ENCODE data around the gene SORT1.
A peak's percentile ranks its signal among the peaks of the same experiment; 100 is the strongest.

SORT1 gene

GRCh38 chr1:109298666-109299557, 98.8 kb downstream of the SORT1 start:
- H4K8ac ChIP-seq (ENCODE audit: low read depth, low read length) = no peak overlapping the region
- no peak overlapping the region for H2BK120ac ChIP-seq (ENCODE audit: low read depth, low read length)
- no peaks in the 10 kb centered on the region for H3K79me1 ChIP-seq (ENCODE audit: low read length)
- H2AK5ac ChIP-seq (ENCODE audit: low read length) = no peak overlapping the region
- no peak overlapping the region for H3K4me3 ChIP-seq (ENCODE audit: low read length)
- no peaks in the 10 kb centered on the region for H3K79me2 ChIP-seq (ENCODE audit: control insufficient read depth, insufficient read depth, low read length)
- peak; percentile 48 for DNase-seq
- WGBS (ENCODE audit: extremely low coverage, insufficient coverage, low lambda C conversion rate) = no CpG with 5 or more reads among the region's 11 CpGs
- H3K27ac ChIP-seq (ENCODE audit: low read depth, low read length) = no peak overlapping the region
- no peaks in the 10 kb centered on the region for H3K36me3 ChIP-seq (ENCODE audit: control insufficient read depth, insufficient read depth, low read length)
- no peak overlapping the region for H3K18ac ChIP-seq (ENCODE audit: low read length)
- H3K56ac ChIP-seq (ENCODE audit: low read length) = no peak overlapping the region
- H3K4me2 ChIP-seq (ENCODE audit: low read length) = no peak overlapping the region
- H3K9ac ChIP-seq (ENCODE audit: low read length) = no peak overlapping the region
- peak overlapping the region; percentile 35 for H3K23ac ChIP-seq (ENCODE audit: low read length)
- H4K5ac ChIP-seq (ENCODE audit: low read length) = no peak overlapping the region
- no peak overlapping the region for H3K4ac ChIP-seq (ENCODE audit: low read depth, low read length)
- no peak overlapping the region for H2BK15ac ChIP-seq (replicated peaks; ENCODE audit: low read depth)
- no peak overlapping the region for H2BK5ac ChIP-seq (ENCODE audit: low read length)
- H3K4me1 ChIP-seq (ENCODE audit: control insufficient read depth, low read depth, low read length) = no peaks in the 10 kb centered on the region
- H3K27me3 ChIP-seq (ENCODE audit: insufficient read depth, low read length, poor library complexity) = no peaks in the 10 kb centered on the region

GRCh38 chr1:109296782-109297181, 100.9 kb downstream of the SORT1 start:
- Histone ChIP-seq H3K9ac (ENCODE audit: low read length) (no peak overlapping the region), H3K4me3 (ENCODE audit: low read length) (no peak overlapping the region), H3K79me2 (ENCODE audit: control insufficient read depth, insufficient read depth, low read length) (no peaks in the 10 kb centered on the region), H2AK5ac (ENCODE audit: low read length) (no peak overlapping the region), H3K79me1 (ENCODE audit: low read length) (no peaks in the 10 kb centered on the region), H3K4me2 (ENCODE audit: low read length) (no peak overlapping the region), H4K5ac (ENCODE audit: low read length) (no peak overlapping the region), H2BK5ac (ENCODE audit: low read length) (no peak overlapping the region), H2BK15ac (replicated peaks; ENCODE audit: low read depth) (no peak overlapping the region), H4K8ac (ENCODE audit: low read depth, low read length) (no peak overlapping the region), H3K23ac (ENCODE audit: low read length) (no peak overlapping the region), H3K18ac (ENCODE audit: low read length) (no peak overlapping the region), H3K4me1 (ENCODE audit: control insufficient read depth, low read depth, low read length) (no peaks in the 10 kb centered on the region), H3K27me3 (ENCODE audit: insufficient read depth, low read length, poor library complexity) (no peaks in the 10 kb centered on the region), H3K36me3 (ENCODE audit: control insufficient read depth, insufficient read depth, low read length) (no peaks in the 10 kb centered on the region), H3K27ac (ENCODE audit: low read depth, low read length) (no peak overlapping the region), H3K56ac (ENCODE audit: low read length) (peak overlapping the region; percentile 34), H2BK120ac (ENCODE audit: low read depth, low read length) (no peak overlapping the region), H3K4ac (ENCODE audit: low read depth, low read length) (no peak overlapping the region)
- WGBS (ENCODE audit: extremely low coverage, insufficient coverage, low lambda C conversion rate) = no CpG with 5 or more reads among the region's 16 CpGs
- DNase-seq = no peak

GRCh38 chr1:109295712-109296415, 101.9 kb downstream of the SORT1 start:
- no peak for DNase-seq
- H3K79me2 ChIP-seq (ENCODE audit: control insufficient read depth, insufficient read depth, low read length) = no peaks in the 10 kb centered on the region
- H4K8ac ChIP-seq (ENCODE audit: low read depth, low read length) = no peak overlapping the region
- H3K27ac ChIP-seq (ENCODE audit: low read depth, low read length) = no peak overlapping the region
- no peak overlapping the region for H2BK15ac ChIP-seq (replicated peaks; ENCODE audit: low read depth)
- no peaks in the 10 kb centered on the region for H3K79me1 ChIP-seq (ENCODE audit: low read length)
- no peak overlapping the region for H3K23ac ChIP-seq (ENCODE audit: low read length)
- no peak overlapping the region for H2BK120ac ChIP-seq (ENCODE audit: low read depth, low read length)
- no CpG with 5 or more reads among the region's 12 CpGs for WGBS (ENCODE audit: extremely low coverage, insufficient coverage, low lambda C conversion rate)
- no peaks in the 10 kb centered on the region for H3K36me3 ChIP-seq (ENCODE audit: control insufficient read depth, insufficient read depth, low read length)
- H4K5ac ChIP-seq (ENCODE audit: low read length) = no peak overlapping the region
- H3K4me1 ChIP-seq (ENCODE audit: control insufficient read depth, low read depth, low read length) = no peaks in the 10 kb centered on the region
- no peaks in the 10 kb centered on the region for H3K27me3 ChIP-seq (ENCODE audit: insufficient read depth, low read length, poor library complexity)
- no peak overlapping the region for H3K56ac ChIP-seq (ENCODE audit: low read length)
- no peak overlapping the region for H3K4ac ChIP-seq (ENCODE audit: low read depth, low read length)
- no peak overlapping the region for H2BK5ac ChIP-seq (ENCODE audit: low read length)
- H3K4me3 ChIP-seq (ENCODE audit: low read length) = no peak overlapping the region
- no peak overlapping the region for H2AK5ac ChIP-seq (ENCODE audit: low read length)
- no peak overlapping the region for H3K4me2 ChIP-seq (ENCODE audit: low read length)
- no peak overlapping the region for H3K9ac ChIP-seq (ENCODE audit: low read length)
- no peak overlapping the region for H3K18ac ChIP-seq (ENCODE audit: low read length)

- no peak overlapping the region for H2BK15ac ChIP-seq (replicated peaks; ENCODE audit: low read depth)
- H3K27ac ChIP-seq (ENCODE audit: low read depth, low read length) = no peak overlapping the region
- H4K8ac ChIP-seq (ENCODE audit: low read depth, low read length) = no peak overlapping the region
- H4K5ac ChIP-seq (ENCODE audit: low read length) = no peak overlapping the region
- H3K79me2 ChIP-seq (ENCODE audit: control insufficient read depth, insufficient read depth, low read length) = no peaks in the 10 kb centered on the region
- no peak overlapping the region for H3K4ac ChIP-seq (ENCODE audit: low read depth, low read length)
- no peaks in the 10 kb centered on the region for H3K27me3 ChIP-seq (ENCODE audit: insufficient read depth, low read length, poor library complexity)
- no peak overlapping the region for H2AK5ac ChIP-seq (ENCODE audit: low read length)
- H3K4me2 ChIP-seq (ENCODE audit: low read length) = no peak overlapping the region
- H3K4me3 ChIP-seq (ENCODE audit: low read length) = no peak overlapping the region
- H3K23ac ChIP-seq (ENCODE audit: low read length) = no peak overlapping the region
- no peaks in the 10 kb centered on the region for H3K36me3 ChIP-seq (ENCODE audit: control insufficient read depth, insufficient read depth, low read length)
- no peaks in the 10 kb centered on the region for H3K4me1 ChIP-seq (ENCODE audit: control insufficient read depth, low read depth, low read length)
- no CpG with 5 or more reads among the region's 4 CpGs for WGBS (ENCODE audit: extremely low coverage, insufficient coverage, low lambda C conversion rate)
- no peak overlapping the region for H3K9ac ChIP-seq (ENCODE audit: low read length)
- H3K79me1 ChIP-seq (ENCODE audit: low read length) = no peaks in the 10 kb centered on the region
- no peak overlapping the region for H3K56ac ChIP-seq (ENCODE audit: low read length)
- no peak overlapping the region for H2BK5ac ChIP-seq (ENCODE audit: low read length)
- DNase-seq = no peak
- no peak overlapping the region for H3K18ac ChIP-seq (ENCODE audit: low read length)
- no peak overlapping the region for H2BK120ac ChIP-seq (ENCODE audit: low read depth, low read length)
Measured at GRCh38 chr1:109294481-109294880, 103.2 kb downstream of the SORT1 start.

GRCh38 chr1:109293026-109293425, 104.7 kb downstream of the SORT1 start:
- H2BK120ac ChIP-seq (ENCODE audit: low read depth, low read length) = no peak overlapping the region

More at GRCh38 chr1:109293026-109293425, 104.7 kb downstream of the SORT1 start:
- Histone ChIP-seq H3K4ac (ENCODE audit: low read depth, low read length) (no peak overlapping the region), H2BK15ac (replicated peaks; ENCODE audit: low read depth) (no peak overlapping the region), H4K5ac (ENCODE audit: low read length) (no peak overlapping the region), H3K4me3 (ENCODE audit: low read length) (no peak overlapping the region), H3K27me3 (ENCODE audit: insufficient read depth, low read length, poor library complexity) (no peaks in the 10 kb centered on the region), H2AK5ac (ENCODE audit: low read length) (no peak overlapping the region), H3K27ac (ENCODE audit: low read depth, low read length) (no peak overlapping the region), H3K9ac (ENCODE audit: low read length) (no peak overlapping the region), H4K8ac (ENCODE audit: low read depth, low read length) (no peak overlapping the region), H3K56ac (ENCODE audit: low read length) (no peak overlapping the region), H2BK5ac (ENCODE audit: low read length) (no peak overlapping the region), H3K4me1 (ENCODE audit: control insufficient read depth, low read depth, low read length) (no peaks in the 10 kb centered on the region), H3K4me2 (ENCODE audit: low read length) (no peak overlapping the region), H3K36me3 (ENCODE audit: control insufficient read depth, insufficient read depth, low read length) (no peaks in the 10 kb centered on the region), H3K79me2 (ENCODE audit: control insufficient read depth, insufficient read depth, low read length) (no peaks in the 10 kb centered on the region), H3K79me1 (ENCODE audit: low read length) (no peaks in the 10 kb centered on the region), H3K23ac (ENCODE audit: low read length) (no peak overlapping the region), H3K18ac (ENCODE audit: low read length) (no peak overlapping the region)
- DNase-seq = no peak
- WGBS (ENCODE audit: extremely low coverage, insufficient coverage, low lambda C conversion rate) = no CpG with 5 or more reads among the region's 2 CpGs

Data from mesendoderm (in vitro differentiated cells).